GM21825 (cell line): ENCODE results near the gene TRIM37.
"Not testable (repeated sequence)": the region's sequence is repeated elsewhere in the genome, so short reads cannot be mapped to it uniquely, and the experiment has no call there.

Experiments used
- ATAC-seq: cut with Tn5 transposase; IDR thresholded peaks from one replicate; pipeline ENCODE4 v1.9.1; 2021; ENCODE audit warnings: mild to moderate bottlenecking, moderate library complexity; ENCODE audit not compliant: unreplicated experiment

TRIM37 gene

DNA sequence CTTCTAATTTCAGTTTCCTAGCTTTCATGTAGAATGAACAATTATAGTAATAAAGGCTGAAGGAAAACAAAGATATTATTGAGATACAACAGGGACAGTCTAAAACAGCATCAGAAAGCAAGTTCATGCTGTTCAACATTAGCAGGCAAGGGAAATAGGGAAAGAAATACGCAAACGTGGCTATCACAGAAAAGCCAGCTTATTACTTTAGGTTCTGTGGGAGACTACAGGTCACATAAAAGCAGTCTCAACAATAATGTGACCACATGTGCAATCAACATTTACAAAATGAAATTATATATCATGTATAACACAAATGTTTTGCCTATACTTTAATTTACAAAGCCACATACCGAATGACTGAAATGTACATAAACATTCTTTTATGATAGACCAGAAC is 4.9 kb upstream of the TRIM37 start:
- no peak for ATAC-seq

DNA sequence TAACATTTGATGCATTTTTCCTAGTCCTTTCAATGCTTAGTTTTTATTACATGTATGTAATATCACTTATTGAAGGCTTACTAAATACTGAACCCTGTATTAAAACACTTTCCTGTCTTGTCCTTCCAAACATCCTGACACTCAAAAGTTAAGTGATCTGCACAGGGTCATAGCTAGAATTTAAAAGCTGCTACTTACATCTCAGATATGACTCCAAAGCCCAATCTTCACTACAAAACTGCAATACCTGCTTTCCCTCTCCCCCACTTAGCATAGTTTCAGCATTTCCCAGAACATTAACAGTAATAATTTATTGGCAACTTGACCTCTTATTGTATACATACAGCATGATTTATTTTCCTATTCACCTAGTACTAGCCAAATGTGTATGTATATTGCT is 4.3 kb upstream of the TRIM37 start:
- ATAC-seq: no peak

DNA sequence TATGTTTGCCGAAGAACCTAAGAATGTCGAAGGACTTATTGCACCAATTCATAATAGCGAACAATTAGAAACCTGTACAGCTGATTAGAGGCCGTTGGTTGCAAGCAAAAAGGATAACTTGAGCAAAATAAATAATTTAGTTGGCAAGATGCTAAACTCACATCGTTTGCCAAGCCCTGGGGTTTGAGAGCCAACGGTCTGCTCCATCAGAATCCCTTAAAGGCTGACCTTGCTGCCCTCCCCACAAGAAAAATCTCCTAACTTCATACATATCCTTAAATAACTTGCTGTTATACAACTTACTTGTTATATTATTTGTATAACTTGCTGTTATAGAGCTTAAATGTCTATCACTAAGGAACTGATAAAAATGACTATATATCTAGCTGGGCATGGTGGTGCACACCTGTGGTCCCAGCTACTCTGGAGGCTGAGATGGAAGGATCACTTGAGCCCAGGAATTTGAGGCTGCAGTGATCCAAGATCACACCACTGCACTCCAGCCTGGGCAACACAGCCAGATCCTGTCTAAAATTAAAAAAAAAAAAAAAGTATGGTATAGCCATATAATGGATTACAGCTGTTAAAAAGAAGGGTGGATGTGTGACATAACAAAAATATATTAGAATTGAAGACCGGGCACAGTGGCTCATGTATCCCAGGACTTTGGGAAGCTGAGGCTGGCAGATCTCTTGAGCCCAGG is 1.9 kb upstream of the TRIM37 start:
- no peak for ATAC-seq

GRCh38 chr17:59107306-59107670 is 608 bp upstream of the TRIM37 start:
- no peak for ATAC-seq

- ATAC-seq: peak; percentile 24
These were observed 723 bp downstream of the TRIM37 start for GRCh38 chr17:59105852-59106462.

DNA sequence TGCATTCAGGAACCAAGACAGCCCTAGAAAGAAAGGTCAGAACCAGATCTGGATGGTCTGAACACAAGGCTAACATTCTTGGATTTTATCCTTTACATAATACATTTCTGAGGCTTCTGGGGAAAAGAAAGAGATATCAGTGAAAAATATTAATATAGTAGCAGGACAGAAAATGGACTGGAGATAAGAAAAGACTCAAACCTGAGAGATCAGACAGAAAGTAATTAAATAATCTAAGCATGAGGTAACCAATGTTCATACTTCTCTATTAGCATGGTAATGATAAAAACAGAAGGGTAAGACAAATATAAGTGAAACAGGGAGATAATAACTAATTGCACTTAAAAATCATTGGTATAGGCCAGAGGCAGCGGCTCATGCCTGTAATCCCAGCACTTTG is 5.5 kb downstream of the TRIM37 start:
- no peak for ATAC-seq

DNA sequence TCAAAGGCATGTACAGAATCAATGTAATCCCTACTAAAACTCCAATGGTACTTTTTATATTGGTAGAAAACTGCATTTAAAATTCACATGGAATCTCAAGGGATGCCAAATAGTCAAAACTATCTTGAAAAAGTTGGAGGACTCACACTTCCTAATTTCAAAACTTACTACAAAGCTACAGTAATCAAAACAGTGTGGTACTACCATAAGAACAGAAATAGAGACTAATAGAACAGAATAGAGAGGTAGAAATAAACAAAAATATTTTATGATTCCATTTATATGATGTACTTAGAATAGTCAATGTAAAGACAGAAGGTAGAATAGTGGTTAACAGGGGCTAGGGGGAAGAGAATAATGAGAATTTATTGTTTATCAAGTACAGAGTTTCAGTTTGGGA is 8.8 kb downstream of the TRIM37 start:
- no peak for ATAC-seq

GRCh38 chr17:59094861-59095530 is 11.7 kb downstream of the TRIM37 start:
- no peak for ATAC-seq

DNA sequence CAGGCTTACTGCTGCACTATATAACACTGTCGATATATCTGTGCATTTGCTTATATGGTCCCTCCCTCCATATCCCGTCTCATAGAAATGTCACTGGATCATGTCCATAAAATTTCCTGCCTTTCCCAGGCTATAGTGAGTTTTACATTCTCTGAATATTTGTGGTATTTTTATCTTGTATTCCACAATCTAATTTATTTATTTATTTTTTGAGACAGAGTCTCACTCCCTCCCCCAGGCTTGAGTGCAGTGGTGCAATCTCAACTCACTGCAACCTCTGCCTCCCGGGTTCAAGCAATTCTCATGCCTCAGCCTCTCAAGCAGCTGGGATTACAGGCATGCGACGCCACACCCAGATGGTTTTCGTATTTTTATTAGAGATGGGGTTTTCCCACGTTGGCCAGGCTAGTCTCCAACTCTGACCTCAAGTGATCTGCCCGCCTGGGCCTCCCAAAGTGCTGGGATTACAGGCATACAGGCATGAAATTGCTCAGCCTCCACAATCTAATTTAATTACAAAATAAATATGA is 12.9 kb downstream of the TRIM37 start:
- no peak for ATAC-seq

DNA sequence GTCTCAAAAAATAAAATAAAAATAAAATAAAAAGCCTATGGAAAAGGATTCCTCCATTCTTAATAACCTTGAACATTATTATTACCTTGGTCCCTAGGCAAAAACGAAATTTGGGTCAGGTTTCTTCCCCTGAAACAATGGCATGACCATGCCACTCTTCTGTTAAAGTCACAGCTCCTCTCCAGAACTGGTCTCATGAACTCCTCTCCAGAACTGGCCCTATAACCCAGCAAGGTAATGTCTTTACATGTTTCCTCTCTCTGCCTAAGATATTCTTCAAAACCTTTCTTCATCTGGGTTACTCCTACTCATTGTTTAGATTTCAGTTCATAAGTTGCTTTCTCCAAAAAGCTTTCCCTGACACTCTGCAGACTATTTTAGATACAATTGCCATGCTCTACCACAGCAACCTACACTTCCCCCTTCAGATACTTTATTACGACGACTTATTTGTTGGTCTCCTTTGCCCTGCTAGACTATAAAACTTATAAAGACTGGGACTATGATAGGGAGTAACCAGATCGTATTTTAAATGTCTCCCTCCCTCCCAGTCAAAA is 13.5 kb downstream of the TRIM37 start:
- ATAC-seq: no peak

DNA sequence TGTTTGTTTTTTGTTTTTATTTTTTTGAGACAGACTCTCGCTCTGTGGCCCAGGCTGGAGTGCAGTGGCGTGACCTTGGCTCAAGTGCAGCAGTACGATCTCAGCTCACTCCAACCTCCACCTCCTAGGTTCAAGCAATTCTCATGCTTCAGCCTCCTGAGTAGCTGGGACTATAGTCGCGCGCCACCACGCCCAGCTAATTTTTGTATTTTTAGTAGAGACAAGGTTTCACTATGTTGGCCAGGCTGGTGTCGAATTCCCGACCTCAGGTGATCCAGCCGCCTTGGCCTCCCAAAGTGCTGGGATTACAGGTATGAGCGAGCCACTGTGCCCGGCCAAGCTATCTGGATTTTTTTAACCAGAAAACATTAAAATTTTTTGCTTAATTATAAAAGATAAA is 16.1 kb downstream of the TRIM37 start:
- ATAC-seq: not testable (repeated sequence)

- ATAC-seq: no peak
These were observed 22.5 kb downstream of the TRIM37 start for GRCh38 chr17:59084154-59084553.

- no peak for ATAC-seq
These were observed 32.2 kb downstream of the TRIM37 start for GRCh38 chr17:59074494-59074893.

DNA sequence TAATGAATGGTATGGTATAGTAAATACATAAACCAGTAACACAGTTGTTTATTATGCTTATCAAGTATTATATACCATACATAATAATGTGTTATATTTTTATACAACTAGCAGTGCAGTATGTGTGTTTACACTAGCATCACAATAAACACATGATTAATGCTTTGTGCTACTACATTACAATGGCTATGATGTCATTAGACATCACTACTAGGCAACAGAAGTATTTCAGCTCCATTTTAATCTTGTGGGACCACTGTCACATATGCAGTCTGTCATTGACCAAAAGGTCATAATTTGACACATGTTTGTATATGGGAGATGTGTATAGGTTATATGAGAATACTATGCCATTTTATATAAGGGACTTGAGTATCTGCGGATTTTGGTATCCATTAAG is 32.7 kb downstream of the TRIM37 start:
- ATAC-seq: no peak

- ATAC-seq: no peak
These were observed 36.8 kb downstream of the TRIM37 start for GRCh38 chr17:59069856-59070255.

DNA sequence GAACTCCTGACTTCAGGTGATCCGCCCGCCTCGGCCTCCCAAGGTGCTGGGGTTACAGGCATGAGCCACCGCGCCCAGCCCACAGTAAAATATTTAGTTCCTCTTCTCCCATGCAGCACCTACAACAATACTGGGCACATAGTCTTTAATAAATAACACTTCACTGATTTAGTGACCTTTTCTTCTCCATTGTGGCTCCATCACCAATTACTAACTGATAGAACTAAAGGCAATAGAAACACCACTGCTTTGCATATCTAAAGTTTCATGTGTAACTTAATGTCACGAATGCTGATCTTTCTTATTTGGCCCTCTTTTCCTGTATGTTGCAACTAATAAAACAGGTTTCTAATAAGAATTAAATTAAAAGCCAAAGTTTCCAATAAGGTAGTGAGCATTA is 38.9 kb downstream of the TRIM37 start:
- ATAC-seq: no peak

DNA sequence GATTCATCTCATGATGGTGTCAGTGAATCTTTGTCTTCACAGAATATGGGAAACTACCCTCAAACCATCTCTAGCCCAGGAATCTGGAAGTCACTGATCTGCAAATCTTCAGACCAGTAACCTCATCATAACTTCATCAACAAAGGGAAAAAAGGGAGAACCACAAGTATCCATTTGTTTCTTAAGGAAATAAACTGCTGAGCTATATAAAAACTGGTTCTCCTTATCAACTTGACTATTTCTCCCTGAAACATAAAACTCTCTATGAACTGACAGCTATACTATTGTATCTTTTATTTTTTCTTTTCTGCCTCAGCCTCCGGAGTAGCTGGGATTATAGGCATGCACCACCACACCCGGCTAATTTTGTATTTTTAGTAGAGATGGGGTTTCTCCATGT is 39.3 kb downstream of the TRIM37 start:
- ATAC-seq: no peak

DNA sequence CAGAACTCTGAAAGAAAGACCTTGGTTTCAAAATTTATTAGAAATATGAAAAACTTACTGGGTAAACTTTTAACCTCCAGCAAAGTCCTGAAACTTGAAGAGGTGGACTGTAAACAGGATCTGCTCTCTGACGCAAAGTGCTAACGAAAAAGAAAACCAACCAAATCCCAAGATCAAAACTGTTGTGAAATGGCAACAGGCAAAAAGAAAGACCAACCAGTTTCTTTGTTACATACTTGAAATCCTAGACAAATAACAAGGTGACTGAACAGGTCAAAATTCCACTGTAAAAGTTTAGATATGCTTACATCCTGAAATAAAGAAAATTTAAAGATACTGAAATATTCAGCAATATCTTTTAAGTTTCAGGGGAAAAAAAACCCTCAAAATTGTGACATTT is 44.2 kb downstream of the TRIM37 start:
- no peak for ATAC-seq

DNA sequence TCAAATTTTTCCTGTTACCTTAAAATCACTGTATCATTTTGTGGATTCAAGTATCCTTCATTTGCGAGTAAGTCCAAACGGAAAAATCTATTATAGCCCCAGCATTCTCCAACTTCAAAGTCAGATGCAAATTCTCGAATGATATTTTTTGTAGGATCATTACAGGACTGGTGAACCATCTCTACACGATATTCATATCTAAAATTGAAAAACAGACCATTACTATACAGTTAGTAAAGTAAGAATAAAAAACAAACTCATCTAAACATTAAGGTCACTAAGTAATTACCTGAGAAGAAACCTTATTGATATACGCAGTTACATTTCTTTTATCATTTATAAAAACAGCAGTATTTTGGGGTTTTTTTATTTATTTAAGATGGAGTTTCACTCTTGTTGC is 49.8 kb downstream of the TRIM37 start:
- no peak for ATAC-seq

DNA sequence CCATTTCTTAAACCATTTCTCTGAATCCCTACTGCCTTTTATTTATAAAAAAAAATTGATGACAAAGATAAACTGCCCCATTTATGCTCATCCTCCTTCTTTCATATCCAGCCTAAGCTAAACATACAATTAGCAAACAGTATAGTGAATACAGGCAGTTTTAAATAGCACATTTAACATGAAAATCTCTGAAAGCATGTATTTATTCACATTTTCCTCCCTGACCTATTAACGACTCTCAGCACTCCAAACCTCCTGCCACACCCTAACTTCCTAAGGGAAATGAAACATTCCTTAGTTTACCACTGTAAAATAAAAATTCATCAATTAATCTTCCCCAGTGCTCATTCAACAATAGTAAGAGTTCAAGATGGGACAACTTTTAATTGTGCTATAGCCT is 56.9 kb downstream of the TRIM37 start:
- no peak for ATAC-seq

DNA sequence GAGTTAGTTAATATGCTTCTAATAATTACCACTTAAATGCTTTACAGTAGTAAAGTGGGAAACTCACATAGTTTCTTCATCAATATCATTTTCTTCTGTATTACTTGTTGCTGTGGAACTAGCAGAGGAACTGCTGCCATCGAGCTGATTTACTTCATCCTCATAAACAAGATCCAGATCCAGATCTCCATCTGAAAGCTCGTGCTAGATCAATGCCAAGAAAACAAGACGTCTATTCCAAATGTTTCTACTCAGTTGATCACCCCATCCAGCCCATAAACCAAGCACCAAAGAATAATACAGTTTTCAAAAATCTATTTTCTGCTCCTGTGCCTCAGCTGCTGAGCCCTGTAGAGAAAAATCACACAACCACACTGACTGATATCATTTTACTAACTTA is 59.1 kb downstream of the TRIM37 start:
- no peak for ATAC-seq

DNA sequence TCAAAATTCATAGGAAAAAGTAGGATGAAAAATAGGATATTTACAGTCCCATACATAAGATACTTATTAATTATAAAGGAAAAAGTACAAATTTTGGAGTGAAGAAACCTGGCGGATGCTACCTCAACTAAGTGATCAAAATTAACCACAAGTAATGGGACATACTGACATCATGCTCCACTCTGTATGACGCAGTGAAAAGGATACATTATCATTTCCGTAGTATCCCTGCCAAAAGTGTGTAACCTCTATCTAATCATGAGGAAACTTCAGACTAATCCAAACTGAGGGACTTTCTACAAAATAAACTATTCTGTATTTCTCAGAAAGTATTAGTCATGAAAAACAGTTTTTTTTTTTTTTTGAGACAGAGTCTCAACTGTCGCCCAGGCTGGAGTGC is 60.5 kb downstream of the TRIM37 start:
- no peak for ATAC-seq
